Non-pigmented ciliary epithelial cell (primary cell): Measurements from ENCODE around the gene RBP3.

ENCODE experiments used
- DNase-seq: peaks from one replicate; pipeline ENCODE4 v3.0.0-alpha.2; 2010; ENCODE audit warnings: low read depth

RBP3 gene

DNA sequence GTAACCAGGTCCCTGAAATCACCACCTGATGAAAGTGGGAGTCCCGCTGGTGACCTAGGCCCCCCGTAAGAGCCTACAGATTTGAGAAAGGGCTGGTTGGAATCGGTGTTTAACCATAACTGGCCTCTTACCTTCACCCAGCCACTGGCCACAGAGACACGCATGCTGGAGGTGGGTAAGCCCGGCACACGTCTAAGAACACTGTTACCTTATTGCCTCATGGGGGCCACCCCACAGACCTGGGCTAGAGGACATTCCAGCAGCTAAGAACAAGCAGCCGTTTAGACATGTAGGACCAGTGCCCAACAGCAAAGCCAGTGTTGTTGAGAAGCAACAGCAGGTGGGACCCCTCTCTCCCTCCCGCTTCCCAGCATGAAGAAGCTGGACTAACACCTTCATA lies 28.4 kb upstream of the RBP3 start:
- no peak for DNase-seq

GRCh38 chr10:47320812-47321211 lies 27.4 kb upstream of the RBP3 start:
- DNase-seq, result no peak

- DNase-seq, result no peak
These were observed 26.5 kb upstream of the RBP3 start for GRCh38 chr10:47321521-47322195.

DNA sequence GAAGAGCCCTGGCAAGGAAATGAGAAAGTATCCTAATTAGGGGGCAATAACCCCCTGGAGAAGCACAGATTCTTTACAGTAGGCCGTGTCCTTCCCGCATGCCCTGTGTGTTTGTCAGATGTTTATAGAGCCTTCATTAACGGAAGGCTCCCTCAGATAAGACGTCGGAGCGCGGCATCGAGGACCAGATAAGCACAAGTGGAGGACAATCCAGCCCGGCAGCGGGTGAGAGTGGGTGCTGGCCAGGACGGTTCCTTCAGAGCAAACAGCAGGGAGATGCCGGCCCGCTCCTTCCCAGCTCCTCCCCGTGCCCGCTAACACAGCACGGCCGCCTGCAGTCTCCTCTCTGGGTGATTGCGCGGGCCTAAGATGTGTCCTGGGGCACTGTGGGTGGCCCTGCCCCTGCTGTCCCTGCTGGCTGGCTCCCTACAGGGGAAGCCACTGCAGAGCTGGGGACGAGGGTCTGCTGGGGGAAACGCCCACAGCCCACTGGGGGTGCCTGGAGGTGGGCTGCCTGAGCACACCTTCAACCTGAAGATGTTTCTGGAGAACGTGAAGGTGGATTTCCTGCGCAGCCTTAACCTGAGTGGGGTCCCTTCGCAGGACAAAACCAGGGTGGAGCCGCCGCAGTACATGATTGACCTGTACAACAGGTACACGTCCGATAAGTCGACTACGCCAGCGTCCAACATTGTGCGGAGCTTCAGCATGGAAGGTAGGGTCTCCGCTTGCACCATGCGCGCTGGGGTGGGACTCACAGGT lies 25.7 kb upstream of the RBP3 start, which contains the start of gene GDF2:
TSS of gene GDF2 (plus strand) at position 155 of the 762 bp plus-strand sequence. CDS start at position 370, 215 bp downstream.
- DNase-seq, result no peak

GRCh38 chr10:47323087-47323486 lies 25.1 kb upstream of the RBP3 start:
- DNase-seq, result no peak

GRCh38 chr10:47323636-47324296 lies 24.4 kb upstream of the RBP3 start:
- no peak for DNase-seq

- no peak for DNase-seq
These were observed 22.6 kb upstream of the RBP3 start for GRCh38 chr10:47325303-47326291.

DNA sequence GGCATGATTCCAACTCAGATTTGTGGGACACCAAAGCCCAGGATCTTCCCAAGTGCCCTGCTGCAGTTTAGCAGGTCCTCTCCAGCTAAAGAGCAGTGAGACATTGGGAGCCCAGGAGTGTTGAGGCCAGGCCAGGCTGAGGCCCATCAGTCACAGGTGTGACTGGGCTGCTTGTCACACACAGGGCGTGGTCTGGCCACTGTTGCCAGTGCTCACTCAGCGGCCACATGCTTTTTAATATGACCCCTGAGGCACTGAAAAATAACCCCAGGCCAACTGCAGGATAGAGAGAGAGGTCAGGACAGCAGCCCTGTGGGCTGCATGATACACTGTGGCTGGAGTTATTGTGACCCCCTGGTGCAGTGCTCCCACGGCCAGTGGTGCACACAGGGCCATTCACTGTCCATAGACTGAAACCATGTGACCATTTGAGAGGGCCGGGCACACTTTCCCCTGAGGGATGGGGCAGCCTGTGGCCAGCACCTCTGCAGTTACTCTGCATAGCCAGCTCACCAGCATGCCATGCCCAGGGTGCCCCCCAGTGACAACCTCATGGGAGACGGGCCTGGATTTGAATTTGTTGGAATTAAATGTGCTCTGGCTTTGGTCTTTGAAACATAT lies 21.7 kb upstream of the RBP3 start:
- no peak for DNase-seq

GRCh38 chr10:47326927-47327330 lies 21.2 kb upstream of the RBP3 start:
- no peak for DNase-seq

DNA sequence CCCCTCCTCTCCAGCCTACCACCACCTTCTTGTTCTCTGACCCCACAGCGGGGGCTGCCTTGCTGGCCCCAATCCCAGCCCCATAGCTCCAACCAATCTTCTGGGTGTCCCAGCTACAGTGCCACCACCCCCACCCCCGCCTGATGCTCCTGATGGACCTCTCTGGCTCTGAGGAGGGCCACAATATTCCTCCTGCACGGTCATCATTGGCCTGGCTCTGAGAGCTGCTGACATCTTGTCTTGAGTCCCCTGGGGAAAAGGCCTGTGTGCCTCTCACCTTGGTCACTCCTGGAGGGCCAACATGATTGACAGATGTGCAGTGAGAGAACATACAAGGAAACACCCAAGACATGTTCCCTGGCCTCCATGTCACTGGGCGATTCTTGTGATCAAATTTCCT lies 18.3 kb upstream of the RBP3 start:
- no peak for DNase-seq

DNA sequence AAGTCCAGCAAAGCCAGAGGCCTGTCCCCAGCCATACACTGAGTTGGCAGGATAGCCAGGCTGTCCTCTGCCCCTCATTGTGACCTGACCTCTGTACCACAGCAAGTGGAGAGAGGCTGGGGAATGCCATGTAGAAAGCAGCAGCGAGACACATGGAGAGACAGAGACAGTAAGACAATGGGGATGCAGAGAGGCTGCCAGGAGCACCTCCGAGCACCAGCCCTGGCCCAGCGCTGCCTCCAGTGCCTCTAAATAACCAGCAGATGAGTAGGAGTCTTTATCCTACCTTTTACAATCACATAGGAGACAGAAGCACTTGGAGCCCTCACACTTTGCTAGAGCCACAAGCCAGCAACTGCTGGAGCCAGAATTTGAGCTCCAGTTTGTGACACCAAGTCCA lies 17.8 kb upstream of the RBP3 start:
- DNase-seq, result no peak

- DNase-seq, result no peak
These were observed 17.4 kb upstream of the RBP3 start for GRCh38 chr10:47330804-47331203.

DNA sequence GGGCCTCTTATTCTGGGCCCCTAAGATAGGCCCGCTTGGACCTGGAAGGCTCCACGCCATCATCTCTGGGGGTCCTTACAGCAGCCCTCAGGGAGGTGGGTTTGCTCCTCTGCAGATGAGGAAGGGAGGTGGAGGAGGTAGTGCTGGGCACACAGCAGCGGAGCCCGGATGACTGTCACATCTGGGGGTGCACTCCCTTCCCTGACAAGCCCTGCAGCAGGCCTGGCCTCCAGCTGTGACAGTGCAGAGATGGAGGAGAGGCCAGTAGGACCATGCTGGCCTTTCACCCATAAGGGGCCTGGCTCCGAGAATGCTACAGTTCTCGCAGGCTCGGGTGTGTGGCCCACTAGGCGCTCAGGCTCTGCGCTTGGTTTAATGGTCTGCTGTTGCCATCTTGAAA lies 16.7 kb upstream of the RBP3 start:
- DNase-seq, result no peak

DNA sequence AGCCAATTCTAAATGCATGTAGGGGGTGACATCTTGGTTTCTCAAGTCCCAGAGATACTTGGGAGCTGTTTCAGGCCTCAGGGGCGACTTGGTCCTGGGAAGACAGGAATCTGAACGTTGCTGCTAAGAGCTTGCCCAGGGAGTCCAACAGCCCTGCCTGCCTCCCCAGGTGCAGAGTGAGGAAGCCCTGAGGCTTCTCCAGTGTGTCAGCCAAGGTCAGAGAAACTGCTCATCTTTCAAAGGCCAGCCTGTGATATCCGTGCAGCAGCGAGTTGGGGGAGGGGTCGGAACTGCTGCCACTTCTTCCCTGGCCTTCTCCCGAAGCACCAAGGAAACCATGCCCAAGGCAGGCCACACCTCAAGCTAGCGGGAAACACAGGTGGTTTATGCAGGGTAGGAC lies 16.2 kb upstream of the RBP3 start:
- no peak for DNase-seq

GRCh38 chr10:47332371-47332770 lies 15.8 kb upstream of the RBP3 start:
- no peak for DNase-seq

DNA sequence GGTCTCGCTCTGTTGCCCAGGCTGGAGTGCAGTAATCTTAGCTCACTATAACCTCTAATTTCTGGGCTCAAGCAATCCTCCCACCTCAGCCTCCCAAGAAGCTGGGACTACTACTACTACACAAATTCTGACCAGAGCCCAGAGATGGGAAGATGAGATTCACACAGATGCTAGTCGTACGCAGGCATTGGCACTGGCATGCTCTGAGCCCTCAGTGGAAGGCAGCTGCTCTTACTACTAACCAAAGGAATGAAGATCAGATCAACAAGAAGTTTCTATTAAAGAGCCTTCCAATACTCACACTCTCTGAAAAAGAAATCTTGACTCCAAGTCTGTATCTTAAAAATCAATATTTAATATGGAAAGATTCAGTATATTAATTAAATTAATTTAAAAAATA lies 15.2 kb upstream of the RBP3 start:
- no peak for DNase-seq

- no peak for DNase-seq
These were observed 14.6 kb upstream of the RBP3 start for GRCh38 chr10:47333532-47333931.

DNA sequence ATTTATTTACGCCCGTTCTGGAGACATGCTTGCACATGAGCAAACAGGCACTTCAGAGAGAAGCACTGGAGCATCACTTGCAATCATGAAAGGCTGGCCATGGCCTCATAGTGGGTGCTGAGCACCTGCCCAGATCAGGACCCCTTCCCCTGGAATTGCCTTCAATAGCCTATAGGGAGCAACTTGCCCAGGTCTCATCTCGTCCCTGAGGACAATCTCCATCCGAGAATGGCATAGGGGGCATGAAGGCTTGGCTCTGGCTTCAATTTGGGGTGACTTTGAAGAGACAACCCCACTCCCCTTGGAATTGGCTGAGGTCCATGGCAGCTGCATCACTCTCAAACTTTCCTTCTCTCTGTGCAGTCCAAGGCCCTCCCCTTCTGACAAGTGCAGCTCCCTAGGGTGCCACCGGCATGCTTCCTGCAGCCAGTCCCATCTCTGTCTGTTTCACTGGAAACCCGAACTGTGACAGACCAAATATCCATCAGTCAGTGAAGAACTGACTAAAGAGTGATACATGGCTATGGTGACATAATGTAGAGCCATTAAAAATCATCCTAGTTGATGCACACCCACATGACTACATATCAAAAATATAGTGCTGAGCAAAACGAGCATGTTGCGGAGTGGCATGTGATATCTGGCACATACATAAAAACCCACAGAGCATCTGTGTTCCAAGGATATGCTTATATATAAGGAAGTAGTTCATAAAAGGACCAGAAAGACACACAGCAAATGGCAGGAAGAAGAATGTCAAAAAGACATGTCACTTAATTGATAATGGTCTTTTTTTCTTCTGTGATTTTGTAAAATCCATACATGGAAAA lies 13.5 kb upstream of the RBP3 start:
- DNase-seq, result no peak

DNA sequence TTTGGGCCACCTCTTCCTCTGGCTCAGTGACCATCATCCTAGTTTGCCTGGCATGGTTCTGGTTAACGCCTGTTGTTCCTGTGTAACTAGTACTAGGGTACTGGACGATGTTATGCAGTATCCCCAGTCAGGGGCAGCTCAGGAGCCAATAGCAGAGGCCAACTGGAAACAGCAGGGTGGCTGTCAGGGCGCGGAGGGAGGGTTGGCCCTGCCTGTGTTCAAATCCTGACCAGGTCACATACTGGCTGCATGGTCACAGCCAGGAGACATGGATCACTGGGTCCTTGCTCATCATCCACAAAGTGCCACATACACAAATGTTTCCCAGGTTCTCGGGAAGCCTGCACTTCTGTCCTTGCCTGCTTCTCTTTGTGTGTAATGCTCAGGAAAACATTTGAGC lies 12.3 kb upstream of the RBP3 start:
- DNase-seq, result no peak

- no peak for DNase-seq
These were observed 11.6 kb upstream of the RBP3 start for GRCh38 chr10:47336387-47337134.
